HEK293T (cell line): ENCODE measurements around the gene TAF6.

Source experiments
- ARNT ChIP-seq: fragments of 450-650 bp; IDR thresholded peaks from 2 replicates; pipeline ENCODE4 v1.6.1; 2017; ENCODE audit warnings: mild to moderate bottlenecking
- BHLHE40 ChIP-seq: fragments of 450-650 bp; IDR thresholded peaks from 2 replicates; pipeline ENCODE4 v1.6.1; 2016; ENCODE audit warnings: mild to moderate bottlenecking, moderate library complexity, borderline replicate concordance
- FOXA1 ChIP-seq: fragments of 450-650 bp; IDR thresholded peaks from 2 replicates; pipeline ENCODE4 v1.6.1; 2016; ENCODE audit warnings: mild to moderate bottlenecking
- FOXK2 ChIP-seq: fragments of 450-650 bp; IDR thresholded peaks from 2 replicates; pipeline ENCODE4 v1.6.1; 2016; ENCODE audit warnings: mild to moderate bottlenecking
- FOXM1 ChIP-seq: fragments of 450-650 bp; IDR thresholded peaks from 2 replicates; pipeline ENCODE4 v1.6.1; 2017; ENCODE audit warnings: mild to moderate bottlenecking, borderline replicate concordance
- LEF1 ChIP-seq: fragments of 450-650 bp; IDR thresholded peaks from 2 replicates; pipeline ENCODE4 v1.6.1; 2017; ENCODE audit warnings: mild to moderate bottlenecking, borderline replicate concordance
- NFRKB ChIP-seq: fragments of 450-650 bp; IDR thresholded peaks from 2 replicates; pipeline ENCODE4 v1.6.1; 2016; ENCODE audit warnings: mild to moderate bottlenecking, moderate library complexity
- SP1 ChIP-seq: fragments of 450-650 bp; IDR thresholded peaks from 2 replicates; pipeline ENCODE4 v1.6.1; 2017
- SUZ12 ChIP-seq: fragments of 450-650 bp; IDR thresholded peaks from 2 replicates; pipeline ENCODE4 v1.6.1; 2016; ENCODE audit warnings: mild to moderate bottlenecking

GRCh38 chr7:100147278-100147677 is 28.1 kb upstream of the TAF6 start:
- TF ChIP-seq FOXA1 (no peak), NFRKB (no peak), SUZ12 (no peak), FOXK2 (no peak), SP1 (no peak), ARNT (no peak), FOXM1 (no peak), BHLHE40 (no peak), LEF1 (no peak)
